OCI-LY1 (cell line): ENCODE measurements around the gene DENND4A.

Experiments
- H2AFZ ChIP-seq: fragments of 200-600 bp; sonication (generic), shearing (Covaris generic); 2 replicates; pipeline ENCODE4 v1.6.0; 2014; ENCODE audit warnings: antibody characterized with exemption, mild to moderate bottlenecking, low read length
- H3F3A ChIP-seq: fragments of 200-600 bp; sonication (generic), shearing (Covaris generic); 2 replicates; pipeline ENCODE4 v1.6.0; 2014; ENCODE audit warnings: mild to moderate bottlenecking, antibody characterized with exemption, low read length, moderate library complexity; ENCODE audit not compliant: insufficient read depth
- H3K27ac ChIP-seq: fragments of 200-600 bp; sonication (generic); 2 replicates; pipeline ENCODE4 v1.5.1; 2014; ENCODE audit warnings: low read length, mixed run types, mild to moderate bottlenecking, low read depth; ENCODE audit not compliant: poor library complexity, severe bottlenecking
- H3K27me3 ChIP-seq: fragments of 200-600 bp; sonication (generic); 2 replicates; pipeline ENCODE4 v1.6.0; 2014; ENCODE audit warnings: antibody characterized with exemption, mild to moderate bottlenecking, low read length, moderate library complexity; ENCODE audit not compliant: insufficient read depth
- H3K36me3 ChIP-seq: fragments of 200-600 bp; sonication (generic); 2 replicates; pipeline ENCODE4 v1.6.1; 2014; ENCODE audit warnings: mild to moderate bottlenecking, antibody characterized with exemption, low read length, moderate library complexity, mixed read lengths; ENCODE audit not compliant: insufficient read depth
- H3K4me1 ChIP-seq: fragments of 200-600 bp; sonication (generic); 2 replicates; pipeline ENCODE4 v1.5.1; 2014; ENCODE audit warnings: mild to moderate bottlenecking, low read length, moderate library complexity; ENCODE audit not compliant: insufficient read depth, severe bottlenecking
- H3K4me2 ChIP-seq: fragments of 200-600 bp; sonication (generic), shearing (Covaris generic); 2 replicates; pipeline ENCODE4 v1.6.1; 2014; ENCODE audit warnings: low read length
- H3K4me3 ChIP-seq: fragments of 200-600 bp; sonication (generic); 2 replicates; pipeline ENCODE4 v1.5.1; 2014; ENCODE audit warnings: low read length, low read depth, mild to moderate bottlenecking, mixed read lengths; ENCODE audit not compliant: poor library complexity, severe bottlenecking
- H3K79me2 ChIP-seq: fragments of 200-600 bp; shearing (Covaris generic); 2 replicates; pipeline ENCODE4 v1.6.1; 2016; ENCODE audit warnings: mixed run types, low read length, mixed read lengths; ENCODE audit not compliant: insufficient read depth
- H3K9ac ChIP-seq: fragments of 200-600 bp; sonication (generic), shearing (Covaris generic); 2 replicates; pipeline ENCODE4 v1.6.1; 2014; ENCODE audit warnings: mild to moderate bottlenecking, low read length, mixed read lengths
- H3K9me2 ChIP-seq: fragments of 200-600 bp; sonication (generic), shearing (Covaris generic); 2 replicates; pipeline ENCODE4 v1.6.1; 2014; ENCODE audit warnings: low read depth, mild to moderate bottlenecking, low read length, mixed read lengths
- H3K9me3 ChIP-seq: fragments of 200-600 bp; shearing (Covaris generic); 2 replicates; pipeline ENCODE4 v1.6.1; 2014; ENCODE audit warnings: low read length, mixed read lengths
- H4K20me1 ChIP-seq: fragments of 200-600 bp; sonication (generic), shearing (Covaris generic); 2 replicates; pipeline ENCODE4 v1.6.0; 2016; ENCODE audit warnings: mild to moderate bottlenecking, low read length; ENCODE audit not compliant: insufficient read depth
- EZH2 ChIP-seq: fragments of 200-600 bp; sonication (generic), shearing (Covaris generic); IDR thresholded peaks from 2 replicates; pipeline ENCODE4 v1.8.0; 2017; ENCODE audit warnings: borderline replicate concordance, mixed run types, mild to moderate bottlenecking, antibody characterized with exemption, low read length, moderate library complexity, mixed read lengths
- TF ChIP-seq, protein P1 (sequence below): fragments of 200-600 bp; sonication (generic), shearing (Covaris generic); IDR thresholded peaks from 2 replicates; pipeline ENCODE4 v1.5.1; 2017; ENCODE audit warnings: mild to moderate bottlenecking, antibody characterized with exemption, low read length, moderate library complexity, mixed read lengths

DENND4A gene

GRCh38 chr15:65724464-65725215 lies 67.5 kb downstream of the DENND4A start:
- TF ChIP-seq EZH2 = no peak
- TF ChIP-seq, protein P1, sequence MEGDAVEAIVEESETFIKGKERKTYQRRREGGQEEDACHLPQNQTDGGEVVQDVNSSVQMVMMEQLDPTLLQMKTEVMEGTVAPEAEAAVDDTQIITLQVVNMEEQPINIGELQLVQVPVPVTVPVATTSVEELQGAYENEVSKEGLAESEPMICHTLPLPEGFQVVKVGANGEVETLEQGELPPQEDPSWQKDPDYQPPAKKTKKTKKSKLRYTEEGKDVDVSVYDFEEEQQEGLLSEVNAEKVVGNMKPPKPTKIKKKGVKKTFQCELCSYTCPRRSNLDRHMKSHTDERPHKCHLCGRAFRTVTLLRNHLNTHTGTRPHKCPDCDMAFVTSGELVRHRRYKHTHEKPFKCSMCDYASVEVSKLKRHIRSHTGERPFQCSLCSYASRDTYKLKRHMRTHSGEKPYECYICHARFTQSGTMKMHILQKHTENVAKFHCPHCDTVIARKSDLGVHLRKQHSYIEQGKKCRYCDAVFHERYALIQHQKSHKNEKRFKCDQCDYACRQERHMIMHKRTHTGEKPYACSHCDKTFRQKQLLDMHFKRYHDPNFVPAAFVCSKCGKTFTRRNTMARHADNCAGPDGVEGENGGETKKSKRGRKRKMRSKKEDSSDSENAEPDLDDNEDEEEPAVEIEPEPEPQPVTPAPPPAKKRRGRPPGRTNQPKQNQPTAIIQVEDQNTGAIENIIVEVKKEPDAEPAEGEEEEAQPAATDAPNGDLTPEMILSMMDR = no peak
- H3K4me3 ChIP-seq = no peak overlapping the region
- peaks cover 89% of the 10 kb centered on the region for H3K36me3 ChIP-seq
- H4K20me1 ChIP-seq = no peaks in the 10 kb centered on the region
- no peaks in the 10 kb centered on the region for H3K9me3 ChIP-seq
- no peak overlapping the region for H2AFZ ChIP-seq
- H3K27me3 ChIP-seq = no peaks in the 10 kb centered on the region
- H3K9ac ChIP-seq = no peak overlapping the region
- H3K79me2 ChIP-seq = no peaks in the 10 kb centered on the region
- H3F3A ChIP-seq = no peaks in the 10 kb centered on the region
- H3K9me2 ChIP-seq = no peaks in the 10 kb centered on the region
- no peak overlapping the region for H3K4me2 ChIP-seq
- H3K4me1 ChIP-seq = no peaks in the 10 kb centered on the region
- no peak overlapping the region for H3K27ac ChIP-seq

GRCh38 chr15:65723876-65724275 lies 68.2 kb downstream of the DENND4A start:
- H3K4me1 ChIP-seq = no peaks in the 10 kb centered on the region
- no peaks in the 10 kb centered on the region for H3K79me2 ChIP-seq
- H3K9ac ChIP-seq = no peak overlapping the region
- no peaks in the 10 kb centered on the region for H3F3A ChIP-seq
- no peaks in the 10 kb centered on the region for H4K20me1 ChIP-seq
- H3K9me2 ChIP-seq = no peaks in the 10 kb centered on the region
- H2AFZ ChIP-seq = no peak overlapping the region
- H3K4me3 ChIP-seq = no peak overlapping the region
- H3K27me3 ChIP-seq = no peaks in the 10 kb centered on the region
- TF ChIP-seq EZH2 = no peak
- TF ChIP-seq, protein P1 = no peak
- H3K36me3 ChIP-seq = peaks cover 87% of the 10 kb centered on the region
- no peak overlapping the region for H3K4me2 ChIP-seq
- H3K9me3 ChIP-seq = no peaks in the 10 kb centered on the region
- H3K27ac ChIP-seq = no peak overlapping the region

GRCh38 chr15:65722191-65722590 lies 69.9 kb downstream of the DENND4A start:
- no peak overlapping the region for H2AFZ ChIP-seq
- H3K9ac ChIP-seq = no peak overlapping the region
- no peaks in the 10 kb centered on the region for H3K9me3 ChIP-seq
- H3K27me3 ChIP-seq = no peaks in the 10 kb centered on the region
- H3K9me2 ChIP-seq = no peaks in the 10 kb centered on the region
- TF ChIP-seq, protein P1 = no peak
- TF ChIP-seq EZH2 = no peak
- H3K27ac ChIP-seq = no peak overlapping the region
- peaks cover 84% of the 10 kb centered on the region for H3K36me3 ChIP-seq
- H3F3A ChIP-seq = no peaks in the 10 kb centered on the region
- H3K4me1 ChIP-seq = no peaks in the 10 kb centered on the region
- H3K79me2 ChIP-seq = no peaks in the 10 kb centered on the region
- H4K20me1 ChIP-seq = no peaks in the 10 kb centered on the region
- H3K4me3 ChIP-seq = no peak overlapping the region
- H3K4me2 ChIP-seq = no peak overlapping the region
